Tibial nerve (tissue), 4 donors: ENCODE measurements around the gene CACNA2D2.

Experiments used
- CTCF ChIP-seq, 5 experiments: fragments of 200-600 bp in 3 of 5; fragments of 450-650 bp in 2 of 5; sonication (generic) in 3 of 5; IDR thresholded peaks; one replicate each; pipeline ENCODE4 v1.5.1; 2016 to 2019; ENCODE audit warnings: antibody characterized with exemption in 5 of 5, mild to moderate bottlenecking in 3 of 5, moderate library complexity in 2 of 5
- EP300 ChIP-seq, 2 donors: sonication (generic); formaldehyde crosslinking; IDR thresholded peaks; one replicate each; pipeline ENCODE4 v1.6.1; 2017; ENCODE audit warnings: antibody characterized with exemption in 2 of 2, mild to moderate bottlenecking in 1 of 2
- POLR2A ChIP-seq, 2 donors: fragments of 450-650 bp; IDR thresholded peaks; one replicate each; pipeline ENCODE4 v1.6.1; 2017; ENCODE audit warnings: antibody characterized with exemption in 2 of 2, mild to moderate bottlenecking in 2 of 2, moderate library complexity in 2 of 2

GRCh38 chr3:50350213-50350526 lies 153.3 kb downstream of the CACNA2D2 start:
- no peak for TF ChIP-seq CTCF (IDR thresholded peaks at IDR 0.05)
- TF ChIP-seq EP300 (IDR thresholded peaks at IDR 0.05): no peak
- no peak for TF ChIP-seq POLR2A (IDR thresholded peaks at IDR 0.05)
